HG03571 (cell line): Measurements from ENCODE around the gene ARMC9.
"Not testable (repeated sequence)": the region's sequence is repeated elsewhere in the genome, so short reads cannot be mapped to it uniquely, and the experiment has no call there.

Source experiments
- ATAC-seq: cut with Tn5 transposase; IDR thresholded peaks from one replicate; pipeline ENCODE4 v1.9.1; 2021; ENCODE audit not compliant: unreplicated experiment

The ARMC9 gene

GRCh38 chr2:231243866-231244265, 45.4 kb downstream of the ARMC9 start:
- ATAC-seq: no peak

- ATAC-seq: no peak
These were observed 46.2 kb downstream of the ARMC9 start for GRCh38 chr2:231244382-231245248.

DNA sequence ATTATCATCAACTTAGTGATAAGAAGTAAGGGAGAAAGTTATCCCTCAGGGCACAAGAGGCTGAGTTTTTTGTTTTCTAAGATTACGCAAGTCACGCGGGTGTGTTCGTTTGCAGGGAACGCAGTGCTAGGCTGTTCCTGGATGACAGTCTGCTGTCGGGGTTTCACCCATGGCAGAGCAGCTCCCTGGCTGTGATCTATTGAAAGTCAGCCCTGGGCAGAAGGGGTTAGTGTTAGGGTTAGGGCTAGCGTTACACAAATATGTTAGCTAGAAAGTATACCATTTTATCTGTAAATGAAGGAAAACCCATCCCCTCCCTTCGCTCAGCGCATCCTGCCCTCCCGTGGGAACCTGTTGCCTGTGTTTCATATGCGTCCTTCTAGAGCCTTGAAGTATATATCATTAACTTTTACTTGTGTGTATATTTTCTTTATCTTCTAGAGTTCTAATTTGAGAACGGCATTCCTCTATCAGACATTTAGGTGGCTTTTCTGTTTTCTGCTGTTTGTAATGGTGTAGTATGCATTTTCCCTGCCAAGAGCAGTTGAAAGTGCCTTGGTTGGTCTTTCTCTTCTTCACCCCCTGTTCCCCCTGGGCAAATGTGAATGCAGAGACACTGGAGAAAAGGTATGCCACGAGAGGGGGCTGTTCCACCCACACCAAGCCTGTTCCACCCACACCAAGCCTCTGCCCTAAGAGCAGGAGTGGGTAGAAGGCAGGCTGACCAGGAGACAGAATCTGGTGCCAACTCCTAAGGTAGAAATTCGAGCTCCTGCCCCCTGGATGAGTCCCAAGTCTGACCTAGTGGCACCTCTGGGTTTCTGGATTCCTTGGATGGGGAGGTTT, 47.0 kb downstream of the ARMC9 start:
- no peak for ATAC-seq

DNA sequence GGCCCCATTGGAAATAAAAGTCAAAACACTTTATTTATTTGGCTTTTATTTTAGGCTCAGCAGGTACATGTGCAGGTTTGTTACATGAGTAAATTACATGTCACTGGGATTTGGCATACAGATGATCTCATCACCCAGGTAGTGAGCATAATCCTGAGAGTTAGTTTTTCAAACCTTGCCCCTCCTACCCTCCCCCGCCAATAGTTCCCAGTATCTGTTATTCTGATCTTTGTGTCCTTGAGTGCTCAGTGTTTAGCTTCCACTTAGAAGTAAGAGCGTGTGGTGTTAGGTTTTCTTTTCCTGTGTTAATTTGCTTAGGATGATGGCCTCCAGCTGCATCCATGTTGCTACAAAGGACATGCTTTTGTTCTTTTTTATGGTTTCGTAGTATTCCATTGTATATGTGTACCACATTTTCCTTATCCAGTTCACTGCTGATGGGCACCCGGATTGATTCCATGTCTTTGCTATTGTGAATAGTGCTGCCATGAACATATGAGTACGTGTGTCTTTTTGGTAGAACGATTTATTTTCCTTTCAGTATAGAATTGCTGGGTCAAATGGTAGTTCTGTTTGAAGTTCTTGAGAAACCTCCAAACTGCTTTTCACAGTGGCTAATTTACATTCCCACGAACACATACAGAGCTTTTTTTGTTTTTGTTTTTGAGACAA, 47.9 kb downstream of the ARMC9 start:
- ATAC-seq: no peak

DNA sequence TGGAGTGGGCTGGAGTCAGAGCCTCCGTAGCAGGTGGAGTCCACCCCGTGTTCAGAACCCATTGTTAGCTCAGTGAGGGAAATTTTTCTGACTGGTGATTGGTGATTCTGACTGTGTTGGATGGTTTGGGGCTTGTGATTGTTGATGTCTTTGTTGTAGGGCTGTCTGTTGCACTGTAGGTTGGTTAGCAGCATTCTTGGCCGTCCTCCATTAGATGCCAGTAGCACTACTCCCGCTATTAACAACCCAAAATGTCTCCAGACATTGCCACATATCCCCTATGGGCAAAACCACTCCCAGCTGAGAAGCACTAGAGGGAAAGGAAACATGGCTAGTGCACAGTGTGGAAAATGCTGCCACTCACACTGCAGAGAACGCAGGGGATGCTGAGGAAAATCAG, 51.7 kb downstream of the ARMC9 start:
- no peak for ATAC-seq

- no peak for ATAC-seq
These were observed 52.3 kb downstream of the ARMC9 start for GRCh38 chr2:231250698-231251097.

- not testable (repeated sequence) for ATAC-seq
These were observed 54.9 kb downstream of the ARMC9 start for GRCh38 chr2:231253292-231253691.

GRCh38 chr2:231256494-231256893, 58.1 kb downstream of the ARMC9 start:
- ATAC-seq: no peak

DNA sequence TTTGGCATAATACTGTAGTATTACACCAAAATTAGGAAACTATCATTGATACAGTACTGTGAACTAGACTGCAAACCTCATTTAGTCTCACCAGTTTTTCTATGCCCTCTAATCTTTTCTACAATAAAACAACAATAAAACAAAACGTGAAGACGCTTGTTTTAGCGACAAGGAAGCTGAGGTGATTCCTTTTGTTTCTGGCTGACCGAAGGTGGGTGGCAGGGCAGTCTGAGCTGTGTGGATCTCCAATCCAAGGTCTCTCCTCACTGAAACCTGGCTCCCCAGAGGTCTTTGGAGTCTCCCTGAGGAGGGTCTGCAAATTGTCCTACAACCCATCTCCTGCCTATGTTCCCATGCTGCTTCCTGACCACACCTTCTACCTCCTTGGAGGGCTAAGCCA, 59.3 kb downstream of the ARMC9 start:
- no peak for ATAC-seq

- no peak for ATAC-seq
These were observed 60.3 kb downstream of the ARMC9 start for GRCh38 chr2:231258701-231259100.

DNA sequence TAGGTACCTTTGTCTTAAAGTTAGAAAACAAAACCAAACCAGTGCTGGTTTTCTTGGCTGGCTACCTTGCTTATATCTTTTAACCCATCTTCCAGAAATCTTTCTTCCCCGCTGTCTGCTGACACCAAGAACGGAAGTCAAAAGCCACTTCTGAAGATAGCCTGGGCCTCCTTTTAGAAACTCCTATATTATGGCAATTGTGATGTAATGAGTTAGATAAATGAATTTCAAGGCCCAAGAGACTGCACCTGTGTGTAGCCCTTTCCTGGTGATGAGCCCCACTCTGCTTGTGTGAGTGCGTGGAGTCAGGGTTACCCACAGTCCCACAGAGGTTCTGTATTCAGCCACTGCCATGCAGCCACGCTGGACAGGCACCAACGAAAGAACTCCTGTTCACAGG, 60.7 kb downstream of the ARMC9 start:
- no peak for ATAC-seq

DNA sequence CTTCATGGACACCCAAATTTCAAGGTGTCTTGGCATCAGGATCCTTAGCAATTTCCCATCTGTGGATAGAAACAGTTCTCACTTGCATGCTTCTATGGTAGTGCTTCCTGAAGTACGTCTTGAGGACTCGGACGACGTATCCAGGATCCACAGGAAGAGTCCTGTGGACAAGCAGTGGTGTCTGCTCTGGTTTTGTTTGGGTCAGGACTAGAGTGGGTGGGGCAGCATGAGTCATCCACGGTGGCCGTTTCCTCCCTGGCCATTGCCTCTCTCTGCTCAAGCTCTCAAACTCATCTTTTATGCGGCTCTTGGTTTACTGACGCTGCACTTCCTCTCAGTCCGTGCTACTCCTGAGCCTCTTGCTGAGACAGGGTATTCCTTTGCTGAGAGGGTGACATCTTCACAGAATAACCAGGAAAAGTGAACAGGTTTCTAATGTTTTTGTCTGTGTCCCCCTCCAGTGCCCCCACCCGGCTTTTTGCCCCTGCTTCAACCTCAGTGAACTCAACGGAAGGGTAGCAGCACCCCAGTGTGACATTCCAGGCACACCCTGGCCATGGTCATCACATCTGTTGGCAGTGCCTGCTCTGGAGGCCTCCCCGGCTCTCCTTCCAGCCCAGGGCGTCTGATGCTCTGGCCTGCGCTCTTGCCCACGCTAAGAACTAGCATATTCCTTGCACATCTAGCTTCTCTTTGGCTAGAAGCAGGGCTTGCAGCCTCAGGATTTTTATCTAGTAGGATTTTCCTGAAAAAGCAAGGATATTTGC, 62.2 kb downstream of the ARMC9 start:
- ATAC-seq: no peak

DNA sequence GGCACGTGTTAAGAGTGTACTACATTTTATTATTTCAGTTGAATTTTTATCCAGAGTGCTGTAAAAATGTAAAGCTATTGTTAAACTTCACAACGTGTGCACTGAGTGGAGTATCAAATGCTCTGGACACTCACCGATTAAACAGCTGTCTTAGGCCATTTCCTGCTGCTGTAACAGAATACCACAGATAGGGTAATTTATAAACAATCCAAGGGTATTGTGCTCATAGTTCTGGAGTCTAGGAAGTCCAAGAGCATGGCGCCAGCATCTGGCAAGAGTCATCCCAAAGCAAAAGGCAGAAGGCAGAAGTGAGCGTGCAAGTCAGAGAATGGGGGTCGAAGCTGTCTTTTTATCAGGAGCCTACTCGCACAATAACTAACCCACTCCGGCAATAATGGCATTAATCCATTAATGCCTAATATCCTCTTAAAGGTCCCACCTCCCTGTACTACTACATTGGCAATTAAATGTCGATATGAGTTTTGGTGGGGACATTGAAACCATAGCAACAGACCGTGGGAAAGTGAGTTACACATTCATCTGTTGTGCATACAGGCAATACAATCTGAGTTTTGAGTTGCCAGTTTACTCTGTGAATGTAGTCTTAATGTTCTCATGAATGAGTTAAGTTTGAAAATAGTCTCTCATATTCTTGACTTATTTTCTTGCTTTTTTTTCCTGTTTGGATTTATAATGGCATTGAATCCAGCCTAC, 64.8 kb downstream of the ARMC9 start:
- ATAC-seq: no peak

DNA sequence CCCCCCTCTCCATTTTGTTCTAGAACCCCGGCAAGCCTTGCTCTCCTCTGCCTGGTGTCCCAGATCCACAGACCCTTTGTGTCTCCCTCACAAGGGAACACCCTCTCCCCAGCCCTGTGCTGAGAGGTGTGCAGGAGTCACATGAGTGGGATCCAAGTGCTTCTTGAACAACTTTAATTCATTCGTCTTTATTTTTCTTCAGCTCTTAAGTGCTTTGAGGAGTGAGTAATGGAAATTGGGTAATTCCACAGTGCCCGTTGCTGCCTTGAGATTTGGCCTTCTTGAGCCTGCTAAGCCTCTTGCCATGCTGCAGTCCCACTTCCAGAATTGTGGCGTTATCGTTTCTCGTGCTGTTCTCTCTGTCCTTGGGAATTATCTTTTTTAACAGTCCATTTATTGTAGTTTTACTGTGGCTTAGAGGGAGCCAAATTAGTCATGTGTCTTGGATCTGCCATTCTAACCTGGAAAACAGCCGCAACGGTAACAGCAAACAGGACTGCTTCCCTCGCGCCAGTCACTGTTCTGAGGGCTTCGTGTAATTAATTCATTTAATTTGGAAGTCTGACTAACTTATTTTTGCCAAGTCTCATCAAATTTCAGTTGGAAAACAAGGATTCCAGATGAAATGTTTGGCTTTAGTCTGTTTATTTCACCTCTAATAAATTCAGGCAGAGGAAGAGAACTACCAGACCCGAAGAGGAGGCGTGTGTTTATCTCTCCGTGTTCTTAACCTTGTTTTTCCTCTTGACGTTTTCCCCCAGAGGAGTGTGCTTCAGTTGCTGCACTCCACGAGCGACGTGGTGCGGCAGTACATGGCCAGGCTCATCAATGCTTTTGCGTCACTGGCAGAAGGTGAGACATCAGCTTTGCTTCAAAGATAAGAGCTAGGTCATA, 72.0 kb downstream of the ARMC9 start:
- ATAC-seq: no peak

DNA sequence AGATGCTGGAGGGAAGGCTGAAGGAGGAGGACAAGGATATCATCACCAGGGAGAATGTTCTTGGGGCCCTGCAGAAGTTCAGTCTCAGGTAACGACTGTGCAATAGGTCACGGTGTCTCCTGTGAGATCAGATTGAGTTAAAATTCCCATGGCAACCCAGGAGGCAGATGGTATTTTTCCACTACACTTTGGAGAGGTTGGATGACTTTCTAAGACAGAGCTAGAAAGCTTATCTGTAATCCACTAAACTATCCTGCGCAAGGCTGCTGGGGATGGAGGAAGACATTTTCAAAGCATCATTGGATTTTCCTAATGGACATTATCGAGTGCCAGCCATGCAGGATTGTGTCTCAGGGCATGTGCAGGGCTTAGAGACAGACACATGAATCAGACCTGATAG, 74.6 kb downstream of the ARMC9 start:
- no peak for ATAC-seq

- no peak for ATAC-seq
These were observed 78.6 kb downstream of the ARMC9 start for GRCh38 chr2:231276987-231277386.

- no peak for ATAC-seq
These were observed 79.5 kb downstream of the ARMC9 start for GRCh38 chr2:231277962-231278361.

GRCh38 chr2:231278868-231279267, 80.4 kb downstream of the ARMC9 start:
- ATAC-seq: no peak

DNA sequence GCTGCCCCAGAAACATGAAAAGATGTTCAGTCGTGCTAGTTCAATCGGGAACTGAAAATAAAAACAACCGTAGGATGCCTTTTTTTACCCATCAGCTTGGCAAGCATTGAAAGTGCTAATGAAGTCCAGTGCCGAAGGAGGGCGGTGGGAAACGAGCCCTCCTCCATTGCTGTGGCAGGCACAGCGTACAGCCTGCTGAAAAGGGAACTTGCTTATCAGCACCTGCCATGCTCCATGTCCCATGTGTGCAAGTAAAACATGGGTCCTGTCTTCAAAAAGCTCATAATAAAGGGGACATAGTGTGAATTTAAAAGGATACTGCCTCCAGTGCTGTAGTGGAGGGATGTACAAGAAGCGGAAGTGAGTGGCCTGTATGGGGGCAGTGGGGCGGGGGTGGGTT, 82.4 kb downstream of the ARMC9 start:
- ATAC-seq: no peak
